ENCODE measurements around the gene GRK4.

DNA sequence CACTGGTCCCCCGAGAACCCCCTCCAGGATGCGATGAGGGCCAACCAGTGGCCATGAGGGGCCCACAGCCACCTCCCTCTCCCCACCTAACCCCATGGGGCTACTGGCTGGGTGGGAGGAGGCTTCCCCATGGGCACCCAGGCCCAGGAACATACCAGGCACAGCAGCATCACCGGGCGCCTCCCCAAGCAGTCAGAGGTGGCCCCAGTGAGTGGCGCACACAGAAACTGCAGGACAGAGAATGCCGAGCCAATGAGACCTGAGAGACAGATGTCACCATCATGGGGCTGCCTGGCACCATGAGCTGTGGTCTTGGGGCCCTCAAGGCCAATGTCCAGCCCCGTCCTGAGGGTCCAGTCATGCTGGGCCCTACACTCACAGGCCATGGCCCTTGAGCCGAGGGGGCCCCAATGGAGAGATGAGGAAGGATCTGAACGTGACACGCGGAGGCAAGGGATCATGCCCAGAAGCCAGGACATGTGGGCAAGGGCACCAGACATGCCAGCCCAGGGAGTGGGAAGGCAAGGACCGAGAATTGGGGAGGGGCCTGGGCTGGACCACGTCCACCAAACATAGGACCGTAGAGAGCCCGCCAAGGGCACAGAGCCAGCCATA lies 30.3 kb upstream of the GRK4 start:
- no peak for TF ChIP-seq EP300 (IDR thresholded peaks at IDR 0.05)
- TF ChIP-seq, protein P1, sequence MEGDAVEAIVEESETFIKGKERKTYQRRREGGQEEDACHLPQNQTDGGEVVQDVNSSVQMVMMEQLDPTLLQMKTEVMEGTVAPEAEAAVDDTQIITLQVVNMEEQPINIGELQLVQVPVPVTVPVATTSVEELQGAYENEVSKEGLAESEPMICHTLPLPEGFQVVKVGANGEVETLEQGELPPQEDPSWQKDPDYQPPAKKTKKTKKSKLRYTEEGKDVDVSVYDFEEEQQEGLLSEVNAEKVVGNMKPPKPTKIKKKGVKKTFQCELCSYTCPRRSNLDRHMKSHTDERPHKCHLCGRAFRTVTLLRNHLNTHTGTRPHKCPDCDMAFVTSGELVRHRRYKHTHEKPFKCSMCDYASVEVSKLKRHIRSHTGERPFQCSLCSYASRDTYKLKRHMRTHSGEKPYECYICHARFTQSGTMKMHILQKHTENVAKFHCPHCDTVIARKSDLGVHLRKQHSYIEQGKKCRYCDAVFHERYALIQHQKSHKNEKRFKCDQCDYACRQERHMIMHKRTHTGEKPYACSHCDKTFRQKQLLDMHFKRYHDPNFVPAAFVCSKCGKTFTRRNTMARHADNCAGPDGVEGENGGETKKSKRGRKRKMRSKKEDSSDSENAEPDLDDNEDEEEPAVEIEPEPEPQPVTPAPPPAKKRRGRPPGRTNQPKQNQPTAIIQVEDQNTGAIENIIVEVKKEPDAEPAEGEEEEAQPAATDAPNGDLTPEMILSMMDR (IDR thresholded peaks at IDR 0.05) = no peak
- no peak for TF ChIP-seq POLR2A (IDR thresholded peaks at IDR 0.05)
